Stimulated activated CD4-positive, alpha-beta T cell treated with anti-CD3 and anti-CD28 coated beads, Interleukin-4, amount 100 ng/mL, for 24 hours (primary cell): ENCODE measurements around the gene LTV1.
"Not testable (repeated sequence)": the region's sequence is repeated elsewhere in the genome, so short reads cannot be mapped to it uniquely, and the experiment has no call there.

Experiments used
- DNase-seq: peaks from one replicate; pipeline ENCODE4 v3.0.0-alpha.2; 2020

The LTV1 gene

DNA sequence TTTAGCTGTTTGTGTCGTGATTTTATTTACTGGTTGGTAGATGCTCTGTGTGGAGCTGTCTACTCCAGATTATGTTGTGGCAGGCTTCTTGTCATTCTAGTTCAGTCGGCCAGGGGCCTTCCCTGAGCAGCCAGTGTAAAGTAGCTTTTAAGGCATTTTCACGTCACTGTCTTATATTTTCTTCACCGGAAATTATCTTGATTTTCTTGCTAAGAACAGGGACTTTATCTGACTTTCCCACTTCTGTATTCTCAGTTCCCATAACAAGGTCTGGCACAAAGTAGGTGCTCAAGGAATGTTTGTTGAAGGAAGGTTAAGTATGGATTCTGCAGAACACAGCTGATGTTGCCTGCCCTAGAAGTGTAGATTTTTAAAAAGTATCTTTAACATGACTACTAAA, 868 bp downstream of the LTV1 start:
- no peak for DNase-seq

DNA sequence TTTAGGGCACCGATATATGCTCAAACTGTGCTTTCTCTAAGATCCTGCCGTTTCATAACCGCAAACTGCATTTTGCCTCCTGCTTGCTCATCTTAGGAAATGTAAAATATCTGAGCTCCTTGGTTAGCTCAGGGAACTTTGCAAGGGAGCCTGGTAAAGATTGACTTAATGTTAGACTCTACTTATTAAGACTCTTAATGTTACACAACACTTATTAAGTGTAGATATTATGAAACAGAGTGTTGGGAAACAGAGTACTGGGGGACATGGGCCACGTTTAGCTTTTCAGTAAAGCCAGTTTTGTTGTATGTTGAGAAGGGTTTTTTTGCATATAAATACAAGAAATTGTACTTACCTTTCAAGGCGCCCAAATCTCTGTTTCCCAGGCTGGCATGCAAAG, 1.9 kb downstream of the LTV1 start:
- no peak for DNase-seq

DNA sequence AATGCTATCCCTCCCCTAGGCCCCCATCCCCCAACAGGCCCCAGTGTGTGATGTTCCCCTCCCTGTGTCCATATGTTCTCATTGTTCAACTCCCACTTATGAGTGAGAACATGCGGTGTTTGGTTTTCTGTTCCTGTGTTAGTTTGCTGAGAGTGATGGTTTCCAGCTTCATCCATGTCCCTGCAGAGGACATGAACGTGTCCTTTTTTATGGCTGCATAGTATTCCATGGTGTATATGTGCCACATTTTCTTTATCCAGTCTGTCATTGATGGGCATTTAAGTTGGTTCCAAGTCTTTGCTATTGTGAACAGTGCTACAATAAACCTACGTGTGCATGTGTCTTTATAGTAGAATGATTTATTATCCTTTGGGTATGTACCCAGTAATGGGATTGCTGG, 8.6 kb downstream of the LTV1 start:
- DNase-seq, result not testable (repeated sequence)

DNA sequence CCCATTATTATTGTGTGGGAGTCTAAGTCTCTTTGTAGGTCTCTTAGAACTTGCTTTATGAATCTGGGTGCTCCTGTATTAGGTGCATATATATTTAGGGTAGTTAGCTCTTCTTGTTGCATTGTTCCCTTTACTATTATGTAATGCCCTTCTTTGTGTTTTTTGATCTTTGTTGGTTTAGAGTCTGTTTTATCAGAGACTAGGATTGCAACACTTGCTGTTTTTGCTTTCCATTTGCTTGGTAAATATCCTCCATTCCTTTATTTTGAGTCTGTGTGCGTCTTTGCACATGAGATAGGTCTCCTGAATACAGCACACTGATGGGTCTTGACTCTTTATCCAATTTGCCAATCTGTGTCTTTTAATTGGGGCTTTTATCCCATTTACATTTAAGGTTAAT, 11.9 kb downstream of the LTV1 start:
- DNase-seq, result not testable (repeated sequence)

DNA sequence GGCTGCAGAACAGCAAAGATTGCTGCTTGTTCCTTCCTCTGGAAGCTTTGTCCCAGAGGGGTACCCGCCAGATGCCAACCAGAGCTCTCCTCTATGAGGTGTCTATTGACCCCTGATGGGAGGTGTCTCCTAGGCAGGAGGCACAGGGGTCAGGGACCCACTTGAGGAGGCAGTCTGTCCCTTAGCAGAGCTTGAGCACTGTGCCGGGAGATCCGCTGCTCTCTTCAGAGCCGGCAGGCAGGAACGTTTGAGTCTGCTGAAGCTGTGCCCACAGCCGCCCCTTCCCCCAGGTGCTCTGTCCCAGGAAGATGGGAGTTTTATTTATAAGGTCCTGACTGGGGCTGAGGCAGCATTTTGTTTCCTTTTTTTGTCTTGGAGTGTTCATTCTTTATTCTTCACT, 13.6 kb downstream of the LTV1 start:
- DNase-seq, result not testable (repeated sequence)

DNA sequence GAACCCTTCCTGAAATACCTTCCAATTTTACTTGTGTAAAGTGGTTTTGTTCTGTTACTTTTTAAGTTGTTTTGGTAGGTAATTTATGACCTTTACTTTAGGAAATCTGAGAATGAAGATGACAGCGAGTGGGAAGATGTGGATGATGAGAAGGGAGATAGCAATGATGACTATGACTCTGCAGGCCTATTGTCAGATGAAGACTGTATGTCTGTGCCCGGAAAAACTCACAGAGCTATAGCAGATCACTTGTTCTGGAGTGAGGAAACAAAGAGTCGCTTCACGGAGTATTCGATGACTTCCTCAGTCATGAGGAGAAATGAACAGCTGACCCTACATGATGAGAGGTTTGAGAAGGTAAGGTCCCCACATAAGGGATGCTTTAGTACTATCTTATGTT, 14.5 kb downstream of the LTV1 start:
- no peak for DNase-seq

DNA sequence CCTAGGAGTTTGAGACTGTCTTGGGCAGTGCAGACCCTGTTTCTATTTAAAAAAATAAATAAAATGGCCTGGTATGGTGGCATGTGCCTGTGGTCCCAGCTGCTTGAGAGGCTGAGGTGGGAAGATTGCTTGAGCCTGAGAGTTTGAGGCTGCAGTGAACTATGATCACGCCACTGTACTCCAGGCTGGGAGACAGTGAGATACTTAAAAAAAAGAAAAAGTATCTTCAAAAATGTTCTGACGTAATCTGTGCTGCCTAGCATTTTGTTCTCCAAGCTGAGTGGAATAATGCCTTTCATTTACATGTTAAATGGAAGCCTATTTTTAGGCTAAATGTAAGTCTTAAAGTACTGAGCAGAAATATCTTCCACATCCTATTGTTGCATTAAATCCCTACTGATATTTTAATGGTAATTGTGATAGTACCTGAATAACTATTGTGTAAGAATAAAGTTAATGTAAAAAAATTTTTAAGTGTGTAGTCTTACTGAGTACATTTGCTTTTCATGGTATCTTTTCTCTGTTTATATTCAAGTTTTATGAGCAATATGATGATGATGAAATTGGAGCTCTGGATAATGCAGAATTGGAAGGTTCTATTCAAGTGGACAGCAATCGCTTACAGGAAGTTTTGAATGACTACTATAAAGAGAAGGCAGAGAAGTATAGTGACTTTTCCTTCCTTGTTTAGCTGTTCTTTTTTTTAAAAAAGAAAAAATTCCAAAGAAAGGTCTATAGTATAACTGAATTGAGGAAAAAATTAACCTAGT, 16.9 kb downstream of the LTV1 start:
- DNase-seq, result no peak

DNA sequence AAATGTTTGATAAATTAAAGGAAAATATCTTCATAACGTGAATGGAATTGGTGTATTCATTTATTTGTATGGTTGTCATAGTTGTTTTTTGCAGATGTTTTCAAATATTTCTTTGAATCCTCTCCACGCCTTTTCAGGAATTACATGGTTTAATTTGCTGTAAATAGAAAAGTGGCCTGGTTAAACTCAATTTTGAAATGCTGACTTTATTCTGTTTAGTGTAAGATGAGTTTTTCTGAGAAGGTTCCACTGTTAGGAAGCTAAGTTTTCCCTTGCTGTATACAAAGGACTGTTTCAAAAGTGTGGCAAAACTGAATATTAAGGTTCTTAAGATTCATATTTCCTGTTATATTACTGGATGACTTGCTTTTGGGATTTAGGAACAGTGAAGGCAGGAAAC, 20.6 kb downstream of the LTV1 start:
- no peak for DNase-seq

DNA sequence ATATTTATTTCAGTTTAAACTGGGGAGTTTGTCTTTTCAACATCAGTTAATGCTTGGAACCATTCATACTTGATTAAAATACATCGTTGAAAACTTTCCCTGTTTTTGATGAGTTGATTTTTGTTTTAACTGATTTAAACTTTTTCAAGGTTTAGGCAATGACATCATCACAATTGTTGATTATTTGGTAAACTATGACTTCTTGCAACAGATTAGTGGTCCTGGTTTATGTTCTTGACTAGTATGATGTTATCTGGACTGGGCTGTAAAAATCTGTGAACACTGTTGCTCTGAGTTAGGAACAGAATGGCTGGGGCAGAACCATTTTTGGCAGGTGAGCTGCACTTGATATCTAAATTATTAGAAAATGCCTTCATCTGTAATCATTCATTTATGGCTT, 21.1 kb downstream of the LTV1 start, which contains the start of gene ZC2HC1B:
Gene ZC2HC1B (plus strand): TSS at position 241 of the 400 bp plus-strand sequence. CDS start 66 bp downstream, at position 307.
- DNase-seq, result no peak

DNA sequence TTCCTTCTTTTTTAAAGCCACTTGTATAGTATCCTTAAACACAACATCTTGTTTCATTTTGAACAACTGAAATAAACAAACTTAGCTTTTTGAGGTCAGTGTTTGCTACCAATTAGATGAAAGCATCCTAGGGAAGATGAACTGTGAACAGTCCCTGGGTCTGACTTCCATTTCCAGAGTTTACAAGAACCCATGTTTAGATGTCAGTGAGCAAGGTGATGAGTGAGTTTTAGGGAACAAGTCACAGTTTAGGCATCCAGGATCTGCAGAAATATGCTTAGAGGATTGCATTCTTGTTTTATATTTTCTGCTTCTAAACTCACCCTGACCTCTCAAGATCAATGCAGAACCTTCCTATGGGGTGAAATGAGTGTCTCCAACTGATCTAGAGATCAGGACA, 24.1 kb downstream of the LTV1 start:
- no peak for DNase-seq

DNA sequence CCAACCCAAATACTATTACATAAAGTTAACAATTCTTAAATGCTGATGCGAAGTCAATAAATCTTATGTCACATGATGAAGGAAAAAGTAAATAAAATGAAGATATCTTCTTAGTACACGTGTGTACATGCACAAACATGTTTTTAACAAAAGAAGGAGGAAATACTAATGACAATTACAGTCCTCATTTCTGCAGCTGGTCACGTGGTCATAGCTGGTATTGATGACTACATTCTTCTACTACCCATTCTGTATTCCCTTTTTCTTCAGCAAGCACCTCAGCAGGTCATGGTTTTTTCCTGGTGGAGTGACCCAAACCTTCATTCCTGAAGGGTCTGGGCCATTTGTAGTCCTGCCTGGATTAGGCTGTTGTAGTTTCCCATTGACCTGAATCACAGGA, 25.7 kb downstream of the LTV1 start:
- not testable (repeated sequence) for DNase-seq

DNA sequence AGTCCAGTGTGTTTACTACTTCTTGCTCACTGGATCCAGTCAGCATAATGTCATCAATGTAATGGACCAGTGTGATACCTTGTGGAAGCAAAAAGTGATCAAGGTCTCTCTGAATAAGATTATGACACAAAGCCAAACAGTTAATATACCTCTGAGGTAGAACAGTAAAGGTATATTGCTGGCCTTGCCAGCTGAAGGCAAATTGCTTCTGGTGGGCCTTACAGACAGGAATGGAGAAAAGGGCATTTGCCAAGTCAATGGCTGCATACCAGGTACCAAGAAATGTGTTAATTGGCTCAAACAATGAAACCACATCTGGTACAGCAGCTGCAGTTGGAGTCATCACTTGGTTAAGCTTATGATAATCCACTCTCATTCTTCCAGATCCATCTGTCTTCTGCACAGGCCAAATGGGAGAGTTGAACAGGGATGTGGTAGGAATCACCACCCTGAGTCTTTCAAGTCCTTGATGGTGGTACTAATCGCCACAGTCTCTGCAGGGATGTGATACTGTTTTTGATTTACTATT, 28.1 kb downstream of the LTV1 start:
- DNase-seq, result not testable (repeated sequence)

DNA sequence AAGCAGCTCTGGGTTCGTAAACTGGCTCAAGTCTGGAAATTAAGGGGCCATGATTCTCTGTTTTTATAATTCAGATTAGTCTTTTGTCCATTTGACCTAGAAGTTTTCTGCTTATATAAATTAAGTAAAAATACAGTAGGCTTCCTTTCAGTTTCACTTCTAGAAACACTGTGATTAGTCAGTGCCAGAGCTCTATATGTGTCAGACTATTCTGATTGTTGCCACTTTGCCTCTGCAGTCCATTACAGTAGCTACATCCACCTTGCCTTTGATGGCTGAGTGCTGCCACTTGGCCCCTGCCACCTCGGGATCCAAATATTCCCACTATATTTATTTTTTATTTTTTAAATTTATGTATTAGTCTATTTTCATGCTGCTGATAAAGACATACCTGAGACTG, 29.1 kb downstream of the LTV1 start:
- peak; percentile 14 for DNase-seq

DNA sequence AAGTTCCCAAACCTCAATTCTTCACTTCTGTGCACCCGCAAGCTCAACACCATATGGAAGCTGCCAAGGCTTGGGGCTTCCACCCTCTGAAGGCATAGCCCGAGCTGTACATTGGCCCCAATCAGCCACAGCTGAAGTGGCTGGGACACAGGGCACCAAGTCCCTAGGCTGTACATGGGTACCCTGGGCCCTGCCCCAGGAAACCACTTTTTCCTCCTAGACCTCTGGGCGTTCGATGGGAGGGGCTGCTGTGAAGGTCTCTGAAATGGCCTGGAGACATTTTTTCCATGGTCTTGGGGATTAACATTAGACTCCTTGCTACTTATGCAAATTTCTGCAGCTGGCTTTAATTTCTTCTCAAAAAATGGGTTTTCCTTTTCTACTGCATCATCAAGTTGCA, 30.5 kb downstream of the LTV1 start:
- not testable (repeated sequence) for DNase-seq

DNA sequence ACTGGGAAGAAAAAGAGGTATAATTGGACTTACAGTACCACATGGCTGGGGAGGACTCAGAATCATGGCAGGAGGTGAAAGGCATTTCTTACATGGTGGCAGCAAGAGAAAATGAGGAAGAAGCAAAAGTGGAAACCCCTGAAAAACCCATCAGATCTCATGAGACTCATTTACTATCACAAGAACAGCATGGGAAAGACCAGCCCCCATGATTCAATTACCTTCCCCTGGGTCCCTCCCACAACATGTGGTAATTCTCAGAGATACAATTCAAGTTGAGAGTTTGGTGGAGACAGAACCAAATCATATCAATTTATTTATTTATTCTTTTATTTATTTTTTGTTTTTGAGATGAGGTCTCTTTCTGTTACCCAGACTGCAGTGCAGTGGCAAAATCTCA, 31.4 kb downstream of the LTV1 start:
- not testable (repeated sequence) for DNase-seq

DNA sequence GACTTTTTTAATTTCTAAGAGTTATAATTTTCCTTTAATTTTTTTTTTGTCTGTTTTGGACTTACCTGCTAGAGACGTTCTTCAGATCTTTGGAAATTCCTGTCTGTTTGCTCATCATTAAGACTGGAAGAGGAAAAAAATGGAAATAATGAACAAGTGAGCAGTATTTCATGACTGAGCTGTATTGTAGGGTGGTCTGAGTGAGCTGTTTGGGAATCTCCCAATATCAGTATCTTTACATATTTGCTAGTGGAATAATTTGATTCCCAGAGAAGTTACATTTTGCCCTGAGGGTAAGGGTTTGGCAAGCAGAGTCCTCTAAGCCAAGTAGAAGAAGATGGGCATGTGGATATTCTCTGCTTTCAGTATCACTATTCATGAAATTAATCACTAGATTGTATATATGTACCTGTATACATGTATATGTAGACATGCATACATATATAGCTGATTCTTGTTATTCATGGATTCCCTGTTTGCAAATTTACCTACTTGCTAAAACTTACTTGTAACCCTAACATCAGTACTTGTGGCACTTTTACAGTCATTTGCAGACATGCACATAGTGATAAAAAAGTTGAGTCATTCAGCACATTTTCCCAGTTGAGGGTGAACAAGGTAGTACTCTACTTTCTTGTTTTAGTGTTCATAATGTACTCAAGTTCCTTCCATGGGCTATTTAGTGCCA, 34.6 kb downstream of the LTV1 start:
- no peak for DNase-seq

DNA sequence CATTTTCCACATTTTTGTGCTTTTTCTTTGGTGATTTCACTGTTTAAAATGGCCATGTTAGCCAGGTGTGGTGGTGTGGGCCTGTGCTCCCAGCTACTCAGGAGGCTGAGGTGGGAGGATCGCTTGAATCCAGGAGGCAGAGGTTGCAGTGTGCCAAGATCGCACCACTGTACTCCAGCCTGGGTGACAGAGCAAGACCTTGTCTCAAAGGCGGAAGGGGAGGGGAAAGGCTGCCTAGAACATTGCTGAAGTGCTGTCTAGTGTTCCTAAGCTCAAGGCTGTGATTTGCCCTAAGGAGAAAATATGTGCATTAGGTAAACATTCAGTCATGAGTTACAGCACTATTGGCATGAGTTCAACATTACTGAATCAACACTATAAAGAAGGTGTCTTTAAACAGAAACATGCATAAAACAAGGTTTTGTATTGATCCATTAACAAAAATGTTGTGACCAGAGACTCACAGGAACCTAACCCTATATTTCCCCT, 35.2 kb downstream of the LTV1 start:
- DNase-seq, result no peak

DNA sequence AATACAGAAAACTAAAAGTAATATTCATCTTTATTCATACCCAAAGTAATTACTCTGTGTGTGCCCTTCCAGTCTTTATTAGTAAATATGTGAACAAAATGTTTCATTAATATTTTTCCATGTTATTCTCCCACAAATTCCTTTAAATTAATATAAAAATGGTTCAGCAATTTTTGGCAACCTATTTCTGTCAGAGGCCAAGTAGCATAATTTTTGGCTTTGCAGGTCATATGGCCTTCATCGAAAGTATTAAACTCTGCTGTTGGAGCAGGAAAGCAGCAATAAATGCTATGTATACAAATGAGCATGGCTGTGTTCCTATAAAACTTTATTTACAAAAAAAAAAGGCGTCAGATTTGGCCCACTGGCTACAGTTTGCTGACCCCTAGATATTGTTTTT, 37.3 kb downstream of the LTV1 start:
- DNase-seq, result no peak

DNA sequence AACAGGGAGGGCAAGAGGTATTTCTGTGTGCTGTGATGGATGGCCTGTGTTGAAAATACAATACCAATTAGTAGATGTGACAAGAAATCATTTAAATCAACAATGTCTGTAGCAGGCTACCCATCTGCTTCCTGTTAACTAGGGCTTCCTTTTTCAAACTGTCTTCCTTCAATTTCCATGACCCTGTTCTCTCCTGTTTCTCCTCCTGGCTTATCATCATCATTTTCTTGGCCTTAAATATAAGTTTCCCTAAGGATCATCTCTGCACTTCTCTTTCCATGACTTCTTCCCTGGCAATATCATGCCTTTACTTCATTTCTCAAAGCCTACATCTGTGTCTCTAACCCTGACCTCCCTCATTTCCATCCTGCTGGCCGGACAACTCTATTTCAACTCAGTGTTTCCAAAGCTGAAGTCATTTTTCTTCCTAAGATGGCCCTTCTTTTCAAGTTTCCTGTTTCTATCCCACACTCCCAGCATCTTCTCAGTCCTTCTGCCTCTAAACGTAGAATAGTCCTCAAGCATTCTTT, 39.3 kb downstream of the LTV1 start:
- no peak for DNase-seq

DNA sequence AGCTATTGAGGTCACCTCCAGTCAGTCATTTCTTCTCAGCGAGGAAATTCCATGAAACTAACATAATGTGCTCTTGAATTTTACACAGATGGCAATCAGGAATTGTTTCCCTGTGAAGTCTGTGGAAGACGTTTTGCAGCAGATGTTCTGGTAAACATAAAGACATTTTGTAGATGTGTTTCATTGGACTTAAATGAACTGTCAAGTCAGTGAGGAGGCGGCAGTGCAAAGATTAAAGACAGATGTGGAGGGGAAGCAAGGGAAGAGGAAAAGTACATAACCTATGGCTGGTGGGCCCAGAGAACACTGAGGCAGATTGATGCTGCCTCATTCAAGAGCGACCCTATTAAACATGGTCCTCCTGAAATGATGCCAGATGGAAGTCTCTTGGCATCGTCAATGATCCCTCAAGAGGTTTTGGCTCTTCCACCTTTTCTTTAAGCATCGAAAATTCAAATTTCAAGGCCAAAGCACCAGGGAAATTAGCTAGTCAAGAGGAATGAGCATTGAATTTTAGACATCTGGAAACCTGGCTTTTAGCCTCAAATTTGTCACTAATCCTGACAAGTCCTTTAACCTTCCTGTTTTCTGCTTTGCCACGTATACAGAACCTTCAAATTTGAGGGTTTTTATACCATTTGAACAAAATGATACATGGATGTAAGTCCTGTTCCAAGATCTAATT, 41.2 kb downstream of the LTV1 start:
- no peak for DNase-seq

DNA sequence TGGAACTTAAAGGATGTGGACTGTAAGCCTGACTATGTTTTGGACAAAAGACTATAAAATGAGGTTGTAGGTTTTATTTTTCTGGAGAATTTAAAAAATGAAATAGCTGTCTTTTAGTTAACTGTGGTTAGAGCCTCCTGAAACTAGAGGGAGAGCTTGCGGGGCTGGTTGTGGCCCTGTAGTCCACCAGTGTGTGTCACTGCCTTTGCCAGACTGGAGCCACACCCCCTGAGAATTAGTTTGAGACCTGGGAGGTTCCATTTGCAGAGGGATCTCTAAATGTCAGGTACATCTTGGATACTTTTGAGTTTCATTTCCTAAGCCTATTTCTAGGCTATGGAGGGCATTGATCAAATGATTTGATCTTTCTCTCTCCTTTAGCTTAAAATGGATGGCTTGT, 42.0 kb downstream of the LTV1 start:
- no peak for DNase-seq

DNA sequence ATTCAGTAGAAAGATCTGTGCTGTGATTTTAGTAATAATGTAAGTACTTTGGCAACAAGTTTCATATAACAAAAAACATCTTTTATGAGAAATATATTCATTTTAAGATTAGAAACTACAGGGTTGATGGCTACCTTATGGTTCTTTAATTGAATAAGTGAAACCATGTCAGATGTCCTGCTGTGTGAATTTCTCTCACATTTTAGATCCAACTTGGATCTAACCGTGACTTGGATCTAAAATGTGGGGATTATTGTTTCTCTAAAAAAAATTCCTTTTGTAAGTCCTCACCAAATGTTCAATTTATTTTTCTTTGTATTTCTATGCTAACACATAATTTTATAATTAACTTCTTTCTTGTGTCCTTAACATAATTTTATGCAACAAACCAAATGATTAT, 51.5 kb downstream of the LTV1 start:
- no peak for DNase-seq
